ENCODE measurements around the gene KCNH6.

KCNH6 gene

GRCh38 chr17:63523253-63523855 is at the start of gene KCNH6:
Gene KCNH6, plus strand, starts transcription at chr17:63523358. Its CDS starts 56 bp downstream, at chr17:63523414.
- no peak for DNase-seq

- DNase-seq: no peak
Measured at GRCh38 chr17:63474174-63474573, 49.0 kb upstream of the KCNH6 start.

- no peak for DNase-seq
Measured at GRCh38 chr17:63474586-63475460, 48.3 kb upstream of the KCNH6 start.

- DNase-seq: no peak
Measured at GRCh38 chr17:63475491-63476412, 47.4 kb upstream of the KCNH6 start.

- DNase-seq: no peak
Measured at GRCh38 chr17:63476459-63476853, 46.7 kb upstream of the KCNH6 start.

GRCh38 chr17:63476854-63477479 is 46.2 kb upstream of the KCNH6 start, which contains the start of gene ACE:
Gene ACE, plus strand, starts transcription at chr17:63477061. Its CDS starts 34 bp downstream, at chr17:63477095.
- peak; percentile 54 for DNase-seq

- no peak for DNase-seq
Measured at GRCh38 chr17:63477480-63478440, 45.4 kb upstream of the KCNH6 start.

- DNase-seq: peak; percentile 86
Measured at GRCh38 chr17:63478814-63479494, 44.2 kb upstream of the KCNH6 start.

- no peak for DNase-seq
Measured at GRCh38 chr17:63479495-63480184, 43.5 kb upstream of the KCNH6 start.

GRCh38 chr17:63480192-63480784 is 42.9 kb upstream of the KCNH6 start:
- no peak for DNase-seq

GRCh38 chr17:63480826-63481487 is 42.2 kb upstream of the KCNH6 start:
- DNase-seq: no peak

- no peak for DNase-seq
Measured at GRCh38 chr17:63481488-63481870, 41.7 kb upstream of the KCNH6 start.

- no peak for DNase-seq
Measured at GRCh38 chr17:63482509-63482908, 40.6 kb upstream of the KCNH6 start.

GRCh38 chr17:63483038-63483437 is 40.1 kb upstream of the KCNH6 start:
- DNase-seq: no peak

GRCh38 chr17:63483655-63484575 is 39.2 kb upstream of the KCNH6 start:
- no peak for DNase-seq

- no peak for DNase-seq
Measured at GRCh38 chr17:63486317-63487013, 36.7 kb upstream of the KCNH6 start.

- no peak for DNase-seq
Measured at GRCh38 chr17:63487014-63487339, 36.2 kb upstream of the KCNH6 start.

- no peak for DNase-seq
Measured at GRCh38 chr17:63488851-63489250, 34.3 kb upstream of the KCNH6 start.
